Neural cell (in vitro differentiated cells): ENCODE data around the gene SKA3.
"Not testable (repeated sequence)": the region's sequence is repeated elsewhere in the genome, so short reads cannot be mapped to it uniquely, and the experiment has no call there.

ENCODE experiments used
- CTCF ChIP-seq: fragments of 450-650 bp; IDR thresholded peaks from 2 replicates; pipeline ENCODE4 v1.5.1; 2014; ENCODE audit warnings: antibody characterized with exemption, mild to moderate bottlenecking, moderate library complexity; ENCODE audit not compliant: poor library complexity, severe bottlenecking
- EP300 ChIP-seq: fragments of 450-650 bp; conservative IDR thresholded peaks from 2 replicates; pipeline ENCODE4 v1.6.1; 2014; ENCODE audit warnings: antibody characterized with exemption, mild to moderate bottlenecking, moderate library complexity; ENCODE audit not compliant: poor library complexity, severe bottlenecking
- EZH2 ChIP-seq: fragments of 200-600, 300-800 bp; shearing (Covaris generic), sonication (generic); IDR thresholded peaks from 2 replicates; pipeline ENCODE4 v1.6.1; 2014; ENCODE audit warnings: antibody characterized with exemption, low read length, borderline replicate concordance, mild to moderate bottlenecking; ENCODE audit not compliant: insufficient read depth, poor library complexity, severe bottlenecking
- POLR2AphosphoS5 ChIP-seq: IDR thresholded peaks from 2 replicates; pipeline ENCODE4 v1.6.1; 2012
- REST ChIP-seq: IDR thresholded peaks from 2 replicates; pipeline ENCODE4 v1.6.1; 2012; ENCODE audit warnings: borderline replicate concordance

- TF ChIP-seq POLR2AphosphoS5, CTCF, EZH2, REST, EP300: not testable (repeated sequence)
These were observed 39.1 kb upstream of the SKA3 start for GRCh38 chr13:21215419-21215818.
